Spleen (tissue), 11 donors: ENCODE results near the gene LRRC39. TPM values are rescaled to one million over a fixed set of nuclear protein-coding genes. Genes with fewer than 3 reads are reported as not detected.

Source experiments
- polyA plus RNA-seq, 3 donors: library from polyadenylated mRNA; stranded (reverse); fragments of 200-250 nt; gene quantifications; one replicate each; pipeline ENCODE4 v1.2.1, GENCODE V29; 2013
- small RNA-seq, 4 donors: library from RNA; depleted of rRNA; stranded (forward); fragments of <200 nt; gene quantifications; one replicate each; pipeline ENCODE3, GENCODE V24; 2016
- total RNA-seq, 7 donors: library from RNA; depleted of rRNA in 3 of 7; stranded (reverse); fragments of >200 nt in 3 of 7; fragmentation: NEBNext Ultra II Directional in 4 of 7; extraction: Animal tissue kit (Norgen Biotek cat#: 25700) in 4 of 7; gene quantifications; one replicate each; pipeline versions ENCODE4 v1.1.0 to v1.2.1, GENCODE V29; 2016 to 2021
- donor health status: healthy with polysubstance abuse.
- donor health status: DM: no; HTN: no; CAD: no; lungs with moderate emphysema.
- donor health status: DM: no; HTN: no; CAD: no.
- donor health status: Bipolar disorder and iron deficiency.
- donor health status: healthy.
- donor health status: DM: no; HTN: no; CAD: no.
- donor health status: DM: yes; HTN: yes; CAD: no.

LRRC39 gene
- total and polyA plus RNA-seq, 10 donors, result 0.51 to 3.1 (median 1.1) TPM

Small RNA genes within 50 kb of the gene (small RNA-seq; reads per million reads assigned to genes)
- gene AC093019.1, result 0 reads per million in 4 donors
- 0 reads per million in 4 donors for gene RPL23AP90

Other genes with a start within 250 kb of the LRRC39 start
- gene SLC35A3, start 208.3 kb downstream of the LRRC39 start, total RNA-seq, result 10 to 100 TPM; 17.0 to 26.5 (median 25.0) TPM
- gene SLC35A3, start 208.3 kb downstream of the LRRC39 start, polyA plus RNA-seq, result 10 to 100 TPM in 1 of 3 donors, 1 to 10 TPM in 2; 7.2 to 11.5 (median 8.1) TPM
- gene SASS6, start 45.3 kb downstream of the LRRC39 start, total RNA-seq, result 1 to 10 TPM; 3.7 to 9.2 (median 4.6) TPM
- gene SASS6, start 45.3 kb downstream of the LRRC39 start, polyA plus RNA-seq, result 1 to 10 TPM; 2.7 to 3.1 (median 2.8) TPM
- gene TRMT13, start 45.1 kb downstream of the LRRC39 start, total RNA-seq, result 10 to 100 TPM; 20.9 to 37.6 (median 27.9) TPM
- gene TRMT13, start 45.1 kb downstream of the LRRC39 start, polyA plus RNA-seq, result 10 to 100 TPM; 14.0 to 15.0 (median 14.3) TPM
- gene DBT, start 71.6 kb upstream of the LRRC39 start, total RNA-seq, result 10 to 100 TPM in 3 of 7 donors, 1 to 10 TPM in 4; 5.5 to 13.4 (median 9.9) TPM
- 1 to 10 TPM; 1.8 to 2.4 (median 2.3) TPM for gene DBT, start 71.6 kb upstream of the LRRC39 start, polyA plus RNA-seq
- 10 to 100 TPM; 26.3 to 42.6 (median 33.1) TPM for gene RTCA, start 88.0 kb upstream of the LRRC39 start, total RNA-seq
- gene RTCA, start 88.0 kb upstream of the LRRC39 start, polyA plus RNA-seq, result 10 to 100 TPM; 19.7 to 26.8 (median 25.5) TPM
- gene CDC14A, start 174.2 kb upstream of the LRRC39 start, total RNA-seq, result 10 to 100 TPM; 17.4 to 58.5 (median 31.3) TPM
- 1 to 10 TPM; 3.8 to 4.5 (median 4.2) TPM for gene CDC14A, start 174.2 kb upstream of the LRRC39 start, polyA plus RNA-seq